GM12864 (cell line): ENCODE data around the gene MRPL2.

ENCODE experiments used
- DNase-seq: peaks from one replicate; pipeline ENCODE4 v3.0.0-alpha.2; 2011; ENCODE audit warnings: low read depth
- H3K4me3 ChIP-seq: 2 replicates; pipeline ENCODE4 v1.5.1; 2011; ENCODE audit warnings: mild to moderate bottlenecking, low read depth, low read length, control low read depth
- TF ChIP-seq, protein P1 (sequence below): IDR thresholded peaks from 2 replicates; pipeline ENCODE4 v1.5.1; 2011; ENCODE audit warnings: low read depth, mild to moderate bottlenecking, moderate library complexity, low read length, control low read depth, inconsistent platforms; ENCODE audit errors: missing control alignments

The MRPL2 gene

GRCh38 chr6:43059168-43060033, at the start of gene MRPL2, which contains the start of gene KLC4:
Gene MRPL2 (minus strand): TSS chr6:43059434. CDS start chr6:43059381, 53 bp downstream.
Gene KLC4 (plus strand): TSS chr6:43059631. CDS start chr6:43061336, 1,705 bp downstream.
- TF ChIP-seq, protein P1, sequence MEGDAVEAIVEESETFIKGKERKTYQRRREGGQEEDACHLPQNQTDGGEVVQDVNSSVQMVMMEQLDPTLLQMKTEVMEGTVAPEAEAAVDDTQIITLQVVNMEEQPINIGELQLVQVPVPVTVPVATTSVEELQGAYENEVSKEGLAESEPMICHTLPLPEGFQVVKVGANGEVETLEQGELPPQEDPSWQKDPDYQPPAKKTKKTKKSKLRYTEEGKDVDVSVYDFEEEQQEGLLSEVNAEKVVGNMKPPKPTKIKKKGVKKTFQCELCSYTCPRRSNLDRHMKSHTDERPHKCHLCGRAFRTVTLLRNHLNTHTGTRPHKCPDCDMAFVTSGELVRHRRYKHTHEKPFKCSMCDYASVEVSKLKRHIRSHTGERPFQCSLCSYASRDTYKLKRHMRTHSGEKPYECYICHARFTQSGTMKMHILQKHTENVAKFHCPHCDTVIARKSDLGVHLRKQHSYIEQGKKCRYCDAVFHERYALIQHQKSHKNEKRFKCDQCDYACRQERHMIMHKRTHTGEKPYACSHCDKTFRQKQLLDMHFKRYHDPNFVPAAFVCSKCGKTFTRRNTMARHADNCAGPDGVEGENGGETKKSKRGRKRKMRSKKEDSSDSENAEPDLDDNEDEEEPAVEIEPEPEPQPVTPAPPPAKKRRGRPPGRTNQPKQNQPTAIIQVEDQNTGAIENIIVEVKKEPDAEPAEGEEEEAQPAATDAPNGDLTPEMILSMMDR, result no peak
- peak within 1 kb of the TSS; percentile 98 for H3K4me3 ChIP-seq

GRCh38 chr6:43107344-43108062, 48.3 kb upstream of the MRPL2 start:
- no peak overlapping the region for H3K4me3 ChIP-seq
- no peak for DNase-seq
- TF ChIP-seq, protein P1, result no peak

More at GRCh38 chr6:43059168-43060033, at the start of gene MRPL2, which contains the start of gene KLC4:
- DNase-seq, result peak; percentile 96

- TF ChIP-seq, protein P1, result no peak
- no peak overlapping the region for H3K4me3 ChIP-seq
- no peak for DNase-seq
These were observed 46.4 kb upstream of the MRPL2 start for GRCh38 chr6:43105538-43106222.

DNA sequence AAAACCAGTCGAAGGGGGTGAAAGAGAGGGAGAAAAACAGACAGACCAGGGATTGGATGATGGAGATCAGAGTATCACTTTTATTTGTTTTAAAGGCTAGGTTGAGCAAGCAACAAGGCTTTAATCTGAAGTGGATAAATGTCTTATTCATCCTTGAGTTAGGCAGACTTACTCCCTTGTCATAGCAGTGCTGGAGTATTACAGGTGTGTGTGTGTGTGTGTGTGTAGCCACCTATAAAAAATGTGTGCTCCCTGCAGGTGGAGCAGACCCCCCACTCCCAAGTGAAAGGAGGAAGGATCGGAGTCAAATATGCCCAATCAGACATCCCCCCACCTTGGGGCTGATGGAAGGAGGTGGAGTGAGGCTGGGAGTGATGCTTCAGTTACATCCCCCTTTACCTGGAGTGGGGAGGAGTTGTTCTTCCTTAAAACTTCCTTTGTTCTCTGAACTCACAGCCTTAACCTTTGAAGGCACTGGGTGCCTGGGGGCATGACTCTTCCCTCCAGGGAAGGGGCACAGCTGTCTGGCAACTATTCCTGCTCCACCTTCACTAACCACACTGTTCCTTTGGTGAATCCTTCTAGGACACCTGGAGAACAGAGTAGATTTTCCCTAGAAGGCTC, 44.1 kb upstream of the MRPL2 start:
- TF ChIP-seq, protein P1, result no peak
- DNase-seq, result no peak
- no peak overlapping the region for H3K4me3 ChIP-seq

- no peak overlapping the region for H3K4me3 ChIP-seq
- DNase-seq, result no peak
- TF ChIP-seq, protein P1, result no peak
These were observed 42.3 kb upstream of the MRPL2 start for GRCh38 chr6:43101497-43101896.

DNA sequence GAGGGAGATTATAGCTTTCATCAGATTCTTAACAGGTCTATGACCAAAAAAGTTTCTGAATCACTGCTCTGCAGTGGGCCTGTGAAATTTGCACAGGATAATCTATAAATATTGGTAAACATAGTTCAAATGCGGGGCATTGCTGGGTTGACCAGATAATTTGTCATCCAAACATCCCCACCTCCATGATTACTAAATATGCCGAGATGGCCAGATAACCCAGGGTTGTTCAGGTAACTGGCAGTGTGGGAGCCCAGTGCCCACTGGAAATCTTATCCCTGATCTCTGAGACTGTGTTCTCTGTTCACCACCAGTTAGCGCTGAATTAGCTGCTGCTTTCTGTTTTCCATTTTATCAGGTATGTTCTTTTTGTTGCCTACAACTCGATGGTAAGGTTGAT, 38.3 kb upstream of the MRPL2 start:
- no peak overlapping the region for H3K4me3 ChIP-seq
- DNase-seq, result no peak
- TF ChIP-seq, protein P1, result no peak
